IPS DF 6.9 (cell line): Measurements from ENCODE around the gene RASL11B.
"Not testable (repeated sequence)": the region's sequence is repeated elsewhere in the genome, so short reads cannot be mapped to it uniquely, and the experiment has no call there.

ENCODE experiments used
- DNase-seq: peaks from one replicate; pipeline ENCODE4 v3.0.0-alpha.2; 2013; ENCODE audit warnings: low read depth, low spot score
- H3K27ac ChIP-seq: one replicate; pipeline ENCODE4 v1.5.1; 2013; ENCODE audit warnings: low read length, control low read depth
- H3K27me3 ChIP-seq: 2 replicates; pipeline ENCODE4 v1.6.1; 2013; ENCODE audit warnings: mild to moderate bottlenecking, low read length; ENCODE audit not compliant: control insufficient read depth, insufficient read depth
- H3K36me3 ChIP-seq: 2 replicates; pipeline ENCODE4 v1.6.1; 2013; ENCODE audit warnings: low read length; ENCODE audit not compliant: control insufficient read depth, insufficient read depth
- H3K4me1 ChIP-seq: 2 replicates; pipeline ENCODE4 v1.6.1; 2013; ENCODE audit warnings: low read length; ENCODE audit not compliant: control insufficient read depth, insufficient read depth
- H3K4me3 ChIP-seq: 2 replicates; pipeline ENCODE4 v1.5.1; 2013; ENCODE audit warnings: mild to moderate bottlenecking, low read length
- H3K9me3 ChIP-seq: 2 replicates; pipeline ENCODE4 v1.6.1; 2013; ENCODE audit warnings: low read length, inconsistent platforms; ENCODE audit not compliant: control insufficient read depth, insufficient read depth
- WGBS: extraction: QIAGEN DNeasy Blood & Tissue Kit; methylation state at CpG from one replicate; pipeline ENCODE4 v1.1.7; 2013; ENCODE audit warnings: mixed read lengths, missing lambda C conversion rate; ENCODE audit not compliant: insufficient read length, insufficient coverage; 5-methylcytosine and 5-hydroxymethylcytosine counted together

RASL11B gene

DNA sequence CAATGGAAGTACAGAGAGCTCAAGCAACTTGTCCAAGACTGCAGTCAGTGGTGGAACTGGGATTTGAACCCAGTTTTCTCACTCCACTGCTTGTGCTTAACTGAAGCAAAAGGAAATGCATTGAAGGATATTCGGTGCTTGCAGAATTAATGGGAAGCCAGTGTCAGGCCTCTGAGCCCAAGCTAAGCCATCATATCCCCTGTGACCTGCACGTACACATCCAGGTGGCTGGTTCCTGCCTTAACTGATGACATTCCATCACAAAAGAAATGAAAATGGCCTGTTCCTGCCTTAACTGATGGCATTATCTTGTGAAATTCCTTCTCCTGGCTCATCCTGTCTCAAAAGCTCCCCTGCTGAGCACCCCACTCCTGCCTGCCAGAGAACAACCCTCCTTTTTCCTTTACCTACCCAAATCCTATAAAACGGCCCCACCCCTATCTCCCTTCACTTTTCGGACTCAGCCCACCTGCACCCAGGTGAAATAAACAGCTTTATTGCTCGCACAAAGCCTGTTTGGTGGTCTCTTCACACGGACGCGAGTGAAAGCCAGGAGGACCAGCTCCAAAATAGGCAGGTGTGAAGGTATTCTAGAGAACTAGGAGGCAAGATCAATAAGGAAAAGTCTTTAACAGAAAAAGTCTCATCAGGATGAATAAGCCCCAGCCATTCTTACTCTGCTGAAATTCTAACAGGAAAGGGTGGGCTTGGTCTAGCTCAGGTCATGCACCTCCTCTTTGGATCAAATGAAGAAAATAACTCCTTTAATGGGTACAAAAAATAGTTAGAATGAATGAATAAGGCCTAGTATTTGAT, 27.3 kb upstream of the RASL11B start:
- WGBS = no CpG with 5 or more reads among the region's 8 CpGs
- H3K4me3 ChIP-seq, H3K36me3 ChIP-seq, H3K4me1 ChIP-seq, H3K9me3 ChIP-seq, H3K27me3 ChIP-seq: not testable (repeated sequence)
- peak; percentile 82 for DNase-seq
- H3K27ac ChIP-seq = peak overlapping the region; percentile 82

DNA sequence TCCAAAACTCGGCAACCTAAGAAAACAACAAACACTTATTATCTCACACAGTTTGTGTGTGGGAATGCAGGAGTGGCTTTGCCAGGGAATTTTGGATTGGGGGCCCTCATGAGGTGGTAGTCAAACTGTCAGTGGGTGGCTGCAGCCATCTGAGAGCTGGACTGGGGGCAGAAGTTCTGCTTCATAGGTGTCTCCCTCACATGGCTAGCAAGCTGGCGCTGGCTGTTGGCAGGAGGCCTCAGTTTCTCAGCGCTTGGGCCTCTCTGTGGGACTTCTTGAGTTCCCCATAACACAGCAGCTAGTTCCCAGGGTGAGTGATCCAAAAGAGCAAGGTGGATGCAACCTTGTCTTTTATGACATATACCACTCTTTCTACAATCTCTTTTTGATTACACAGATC, 26.0 kb upstream of the RASL11B start:
- H3K9me3 ChIP-seq = no peaks in the 10 kb centered on the region
- 0 out of 2 replicates have a peak, but pooled peaks cover 3% of the 10 kb centered on the region for H3K36me3 ChIP-seq
- DNase-seq = no peak
- H3K27me3 ChIP-seq = no peaks in the 10 kb centered on the region
- H3K27ac ChIP-seq = no peak overlapping the region
- WGBS = no CpG with 5 or more reads among the region's 3 CpGs
- peaks cover 9% of the 10 kb centered on the region for H3K4me1 ChIP-seq
- no peak overlapping the region for H3K4me3 ChIP-seq

DNA sequence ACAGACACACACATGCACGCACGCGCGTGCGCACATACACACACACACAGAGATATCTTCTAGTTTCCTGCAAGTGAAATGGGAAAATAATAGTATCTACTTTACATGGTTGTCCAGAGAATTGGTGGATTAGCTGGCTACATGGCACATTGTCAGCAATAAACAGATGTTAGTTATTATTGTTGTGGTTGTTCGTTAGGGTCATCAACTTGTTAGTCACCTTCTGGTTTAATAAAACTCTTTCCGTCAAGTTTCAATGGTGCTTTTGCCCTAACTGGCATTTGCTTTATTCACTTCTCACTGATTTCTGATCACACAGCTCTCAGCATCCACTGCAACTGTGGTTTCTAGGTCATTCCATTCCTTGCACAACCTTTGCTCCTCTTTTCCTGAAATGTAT, 25.4 kb upstream of the RASL11B start:
- Histone ChIP-seq H3K4me1 (peaks cover 9% of the 10 kb centered on the region), H3K9me3 (no peaks in the 10 kb centered on the region)
- WGBS = no CpG with 5 or more reads among the region's 7 CpGs

DNA sequence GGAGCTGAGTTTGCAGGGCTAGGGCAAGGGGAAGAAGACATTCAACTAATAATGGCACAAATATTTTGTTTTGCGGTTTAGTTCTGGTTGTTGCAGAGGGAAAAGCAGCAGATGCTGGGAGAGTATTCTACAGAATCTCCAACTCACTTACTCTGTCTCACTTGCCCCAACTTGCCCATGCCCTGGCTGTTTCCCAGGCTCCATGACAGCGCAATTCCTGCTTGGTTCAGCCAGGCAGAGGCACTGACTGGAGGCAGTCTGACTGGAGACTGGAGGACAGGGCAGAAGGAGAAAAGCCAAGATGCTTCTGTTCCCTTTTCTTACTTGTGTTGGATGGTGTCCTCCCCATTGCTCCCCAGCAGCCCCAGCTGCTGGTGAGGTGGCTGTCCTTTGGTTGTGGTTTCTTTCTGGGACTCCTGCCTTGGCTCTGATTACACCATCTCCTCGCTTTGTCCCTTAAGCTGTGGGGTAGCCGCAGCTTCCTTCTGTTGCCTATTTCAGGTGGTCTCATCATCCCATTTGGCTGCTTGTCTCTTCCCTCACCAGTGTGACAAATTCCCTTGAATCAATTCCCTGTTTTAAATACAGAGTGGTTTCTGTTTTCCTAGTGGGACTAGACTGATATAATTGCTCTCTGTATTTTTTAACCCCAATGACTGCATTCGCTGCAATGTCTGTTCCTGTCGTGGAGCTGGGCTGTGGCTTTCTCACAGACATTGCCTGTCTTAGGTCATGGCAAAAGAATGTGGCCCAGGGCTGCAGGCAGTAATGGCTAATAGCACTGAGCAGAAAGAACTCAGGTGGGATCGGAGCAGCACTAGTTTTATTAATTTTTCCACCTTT, 24.2 kb upstream of the RASL11B start:
- no peaks in the 10 kb centered on the region for H3K9me3 ChIP-seq
- peaks cover 7% of the 10 kb centered on the region for H3K4me1 ChIP-seq
- H3K4me3 ChIP-seq = no peak overlapping the region
- H3K27ac ChIP-seq = no peak overlapping the region
- no peaks in the 10 kb centered on the region for H3K27me3 ChIP-seq
- no peak for DNase-seq
- 0 out of 2 replicates have a peak, but pooled peaks cover 3% of the 10 kb centered on the region for H3K36me3 ChIP-seq
- no CpG with 5 or more reads among the region's 7 CpGs for WGBS

More for the DNA sequence above, 25.4 kb upstream of the RASL11B start:
- Histone ChIP-seq H3K4me3 (no peak overlapping the region), H3K36me3 (0 out of 2 replicates have a peak, but pooled peaks cover 3% of the 10 kb centered on the region), H3K27me3 (no peaks in the 10 kb centered on the region), H3K27ac (no peak overlapping the region)
- DNase-seq = no peak

DNA sequence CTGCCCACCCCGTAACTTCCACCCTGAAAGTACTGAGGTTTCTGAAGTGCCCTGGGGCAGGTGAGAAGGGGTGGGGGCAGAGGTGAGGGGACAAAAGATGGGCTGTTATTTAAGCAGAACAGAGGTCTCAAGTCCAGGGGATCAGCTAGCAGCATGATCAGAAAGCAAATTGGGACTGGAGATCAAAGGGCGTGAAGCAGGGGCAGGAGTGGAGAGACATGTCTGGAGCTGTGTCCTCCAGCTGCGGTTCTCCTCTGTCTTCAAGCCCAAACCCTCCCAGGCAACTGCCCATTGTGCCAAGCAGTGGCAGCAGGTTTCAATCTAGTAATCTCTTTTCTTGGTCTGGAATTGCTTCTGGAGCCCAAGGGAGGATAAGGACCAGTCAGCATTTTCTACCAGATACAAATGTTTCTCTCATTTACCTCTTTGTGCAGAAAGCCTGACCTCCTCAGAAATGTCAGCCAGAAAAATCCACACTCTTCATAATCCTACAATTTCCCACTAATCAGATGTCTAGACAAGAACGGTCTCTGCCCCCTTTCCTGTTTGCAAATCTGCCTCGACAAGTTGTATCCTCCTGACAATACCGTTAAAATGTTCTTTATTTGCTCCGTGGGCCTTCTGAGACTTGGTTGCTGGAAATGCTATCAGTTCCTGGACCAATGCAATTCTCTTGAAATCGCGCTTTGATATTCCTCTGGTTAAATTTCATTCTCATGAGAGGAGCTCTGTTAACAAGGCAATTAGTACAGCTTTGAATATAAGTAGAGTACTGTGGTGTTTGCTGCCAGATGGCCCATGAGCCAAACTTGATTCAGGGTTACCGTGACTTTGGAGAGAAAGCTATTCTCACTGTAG, 23.2 kb upstream of the RASL11B start:
- Histone ChIP-seq H3K9me3 (no peaks in the 10 kb centered on the region), H3K27ac (no peak overlapping the region), H3K4me3 (no peak overlapping the region), H3K27me3 (no peaks in the 10 kb centered on the region), H3K36me3 (0 out of 2 replicates have a peak, but pooled peaks cover 3% of the 10 kb centered on the region), H3K4me1 (peaks cover 7% of the 10 kb centered on the region)
- DNase-seq = no peak
- WGBS = no CpG with 5 or more reads among the region's 10 CpGs

DNA sequence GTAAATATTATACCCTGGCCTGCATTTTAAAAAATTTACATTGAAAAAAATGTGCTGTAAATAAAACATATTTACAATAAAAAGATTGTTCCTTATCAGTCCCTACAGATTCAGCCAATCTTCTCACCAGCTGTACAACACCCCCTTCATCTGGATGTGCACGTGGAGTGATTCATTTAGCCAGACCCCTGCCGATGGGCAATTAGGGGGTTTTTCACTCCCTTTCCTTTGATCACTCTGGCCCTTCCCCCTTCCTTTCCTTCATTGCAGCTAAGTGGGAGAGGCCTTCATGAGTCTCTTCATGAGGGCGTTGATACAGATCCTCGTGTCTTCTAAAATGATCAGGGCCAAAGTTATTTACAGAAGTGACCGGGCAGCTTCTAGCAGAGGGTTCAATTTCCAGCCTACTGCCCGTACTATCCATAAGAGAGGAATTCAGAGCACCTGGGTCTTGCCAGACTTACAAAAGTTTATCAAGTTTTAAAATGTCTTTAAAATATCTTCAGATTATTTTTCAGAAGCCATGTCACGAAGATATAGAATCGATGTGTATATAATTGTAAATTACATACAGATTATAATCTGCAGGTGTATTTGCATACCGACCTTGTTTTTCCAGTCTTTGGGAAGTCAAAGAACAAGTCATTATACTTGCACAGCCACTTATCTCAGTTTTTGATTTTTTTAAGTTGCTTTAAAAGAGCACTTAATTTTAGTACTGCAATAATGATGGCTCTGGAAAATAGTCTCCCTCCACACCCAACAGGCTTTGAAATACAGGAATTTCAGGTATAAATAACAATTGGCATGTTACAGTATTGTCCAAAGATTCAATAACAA, 21.4 kb upstream of the RASL11B start:
- H3K27me3 ChIP-seq = no peaks in the 10 kb centered on the region
- no peak for DNase-seq
- no CpG with 5 or more reads among the region's 9 CpGs for WGBS
- H3K4me3 ChIP-seq = no peak overlapping the region
- 0 out of 2 replicates have a peak, but pooled peaks cover 3% of the 10 kb centered on the region for H3K36me3 ChIP-seq
- peaks cover 5% of the 10 kb centered on the region for H3K4me1 ChIP-seq
- H3K27ac ChIP-seq = no peak overlapping the region
- H3K9me3 ChIP-seq = no peaks in the 10 kb centered on the region

DNA sequence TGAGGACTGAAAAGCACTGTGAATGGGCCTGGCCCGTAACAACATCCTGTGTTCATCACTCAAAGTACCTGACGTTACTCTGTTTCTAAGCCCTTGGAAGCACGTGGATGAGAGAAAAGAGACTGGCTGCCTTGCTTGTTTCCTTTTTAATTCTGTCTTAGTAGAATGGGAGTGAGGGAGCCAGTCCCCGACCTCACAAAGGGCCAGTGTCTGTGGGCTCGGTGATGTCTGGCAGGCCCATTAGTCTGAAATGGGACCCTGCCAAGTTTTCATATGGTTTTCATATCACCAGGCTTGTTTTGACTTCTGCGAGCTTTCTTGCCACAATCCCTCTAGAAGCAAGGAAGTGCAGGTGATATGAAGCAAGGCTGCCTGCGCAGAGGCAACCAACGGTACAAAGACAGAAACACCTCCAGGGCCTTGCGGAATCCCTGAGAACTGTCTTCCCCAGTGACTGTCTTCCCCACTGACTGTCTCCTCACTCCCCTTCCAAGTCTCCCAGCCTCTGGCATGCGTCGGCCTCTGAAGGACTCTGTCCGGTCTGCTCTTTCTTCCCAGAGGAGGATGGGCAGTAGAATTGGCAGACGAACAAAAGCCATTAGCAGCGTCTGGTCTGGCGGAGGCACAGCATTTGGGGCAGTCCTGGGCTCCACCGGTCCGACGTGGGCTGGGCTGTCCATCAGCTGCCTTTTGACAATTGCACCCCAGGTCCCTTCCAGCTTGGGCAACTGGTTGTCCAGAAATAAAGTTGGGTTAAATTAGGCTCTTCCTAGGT, 20.2 kb upstream of the RASL11B start:
- H3K4me1 ChIP-seq = peaks cover 3% of the 10 kb centered on the region; the same call in 1 of the 2 replicates
- no CpG with 5 or more reads among the region's 18 CpGs for WGBS

DNA sequence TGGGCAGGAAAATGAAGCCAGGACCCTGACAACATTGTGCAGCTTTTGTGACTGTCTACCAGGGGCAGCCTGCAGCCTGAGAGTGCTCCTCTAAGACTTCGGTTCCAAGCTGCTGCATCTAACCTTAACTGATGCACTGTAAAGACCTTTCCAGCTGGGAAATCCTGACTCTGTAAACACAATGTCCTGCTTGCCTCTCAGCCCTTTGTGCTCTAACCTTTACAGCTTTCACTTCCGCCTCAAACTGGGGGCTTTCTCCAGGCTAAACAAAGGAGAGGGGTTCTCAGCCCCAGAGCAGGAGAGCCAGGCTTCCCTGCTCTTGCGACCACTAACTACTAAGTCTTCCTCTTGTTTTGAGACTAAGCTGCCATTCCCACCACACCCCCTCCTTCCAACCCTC, 19.3 kb upstream of the RASL11B start:
- Histone ChIP-seq H3K27me3 (no peaks in the 10 kb centered on the region), H3K9me3 (no peaks in the 10 kb centered on the region), H3K4me3 (no peak overlapping the region), H3K36me3 (no peaks in the 10 kb centered on the region), H3K27ac (no peak overlapping the region), H3K4me1 (peaks cover 2% of the 10 kb centered on the region; the same call in 1 of the 2 replicates)
- WGBS = no CpG with 5 or more reads among the region's 3 CpGs
- no peak for DNase-seq

More for the DNA sequence above, 20.2 kb upstream of the RASL11B start:
- Histone ChIP-seq H3K27me3 (no peaks in the 10 kb centered on the region), H3K36me3 (no peaks in the 10 kb centered on the region), H3K27ac (no peak overlapping the region), H3K4me3 (no peak overlapping the region), H3K9me3 (no peaks in the 10 kb centered on the region)
- DNase-seq = no peak

DNA sequence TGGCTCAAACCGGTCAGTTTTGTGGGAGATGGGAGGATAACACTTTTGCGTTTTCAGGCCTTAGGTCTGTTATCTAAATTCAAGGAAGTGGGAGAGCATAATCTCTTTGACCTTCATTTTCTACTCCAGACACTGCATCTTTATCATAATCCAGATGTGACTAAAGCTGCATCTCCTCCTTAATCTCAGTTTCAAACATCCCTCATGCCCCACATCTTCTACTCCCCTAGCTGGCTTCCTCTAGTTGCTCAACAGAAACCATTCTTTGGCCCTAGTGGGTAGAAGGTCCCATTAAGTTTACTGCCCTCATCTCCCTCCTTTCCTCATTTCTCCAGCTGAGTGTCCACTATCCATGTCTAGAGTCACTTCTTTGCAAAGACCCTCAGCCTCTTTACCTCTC, 18.8 kb upstream of the RASL11B start:
- Histone ChIP-seq H3K27me3 (no peaks in the 10 kb centered on the region), H3K36me3 (no peaks in the 10 kb centered on the region), H3K27ac (no peak overlapping the region), H3K4me1 (peaks cover 2% of the 10 kb centered on the region; the same call in 1 of the 2 replicates), H3K4me3 (no peak overlapping the region), H3K9me3 (no peaks in the 10 kb centered on the region)
- WGBS = no CpG with 5 or more reads among the region's 2 CpGs
- DNase-seq = no peak
